ENCODE data around the gene NFKBIZ.

The NFKBIZ gene

GRCh38 chr3:101852983-101853840 lies 3.9 kb downstream of the NFKBIZ start:
- Histone ChIP-seq H3K27ac (ENCODE audit: low read length, poor library complexity, severe bottlenecking) (peak overlapping the region; percentile 50), H2BK5ac (ENCODE audit: low read depth, low read length, poor library complexity, severe bottlenecking) (no peak overlapping the region), H3K4me2 (ENCODE audit: low read length, poor library complexity, severe bottlenecking) (peak overlapping the region; percentile 75), H2BK12ac (ENCODE audit: low read length in 2 of 2) (no peak overlapping the region), H3K18ac (ENCODE audit: low read depth in 1 of 2, low read length in 2 of 2) (no peak overlapping the region), H3K27me3 (ENCODE audit: control insufficient read depth in 1 of 2, insufficient read depth in 1 of 2, low read length in 2 of 2) (no peaks in the 10 kb centered on the region), H3K14ac (ENCODE audit: low read length in 2 of 2) (no peak overlapping the region), H3K4me3 (ENCODE audit: insufficient read depth in 1 of 2, low read depth in 1 of 2, low read length in 2 of 2) (peak overlapping the region in 1 of 2 experiments; percentile 27), H3K4me1 (ENCODE audit: control insufficient read depth, insufficient read depth, low read depth, low read length) (peaks cover 8% of the 10 kb centered on the region), H3K79me1 (replicated peaks; ENCODE audit: low read length, poor library complexity, severe bottlenecking) (no peaks in the 10 kb centered on the region), H3K9ac (ENCODE audit: low read length) (no peak overlapping the region), H4K91ac (ENCODE audit: low read length) (no peak overlapping the region), H3K9me3 (ENCODE audit: control insufficient read depth, low read length) (no peaks in the 10 kb centered on the region), H3K23ac (ENCODE audit: low read length in 2 of 2) (peak overlapping the region in 1 of 2 experiments; percentile 86), H4K8ac (ENCODE audit: low read length) (no peak overlapping the region), H2AFZ (ENCODE audit: low read depth, low read length) (no peak overlapping the region), H3K4ac (ENCODE audit: low read depth in 1 of 2, low read length in 2 of 2) (no peak overlapping the region), H2BK120ac (ENCODE audit: low read depth, low read length) (no peak overlapping the region), H3K36me3 (ENCODE audit: control insufficient read depth in 1 of 2, insufficient read depth in 2 of 2, low read depth in 1 of 2, low read length in 2 of 2) (peaks cover 18 to 64% of the 10 kb centered on the region in 2 experiments), H2BK15ac (ENCODE audit: low read depth, poor library complexity, severe bottlenecking) (no peak overlapping the region), H2AK5ac (ENCODE audit: low read length, severe bottlenecking) (no peak overlapping the region)
- 97% methylated on average over 8 of the region's 8 CpGs for WGBS
- DNase-seq: peak; percentile 27

GRCh38 chr3:101853982-101854381 lies 4.7 kb downstream of the NFKBIZ start:
- H3K4me1 ChIP-seq (ENCODE audit: control insufficient read depth, insufficient read depth, low read depth, low read length): peaks cover 8% of the 10 kb centered on the region
- H3K4ac ChIP-seq (ENCODE audit: low read depth in 1 of 2, low read length in 2 of 2): no peak overlapping the region
- H3K27ac ChIP-seq (ENCODE audit: low read length, poor library complexity, severe bottlenecking): peak overlapping the region; percentile 50
- H2BK12ac ChIP-seq (ENCODE audit: low read length in 2 of 2): no peak overlapping the region
- H2AK5ac ChIP-seq (ENCODE audit: low read length, severe bottlenecking): no peak overlapping the region
- DNase-seq: peak; percentile 22
- no peak overlapping the region for H3K9ac ChIP-seq (ENCODE audit: low read length)
- no peak overlapping the region for H3K4me3 ChIP-seq (ENCODE audit: insufficient read depth in 1 of 2, low read depth in 1 of 2, low read length in 2 of 2)
- no peaks in the 10 kb centered on the region for H3K27me3 ChIP-seq (ENCODE audit: control insufficient read depth in 1 of 2, insufficient read depth in 1 of 2, low read length in 2 of 2)
- no peaks in the 10 kb centered on the region for H3K9me3 ChIP-seq (ENCODE audit: control insufficient read depth, low read length)
- no peak overlapping the region for H3K14ac ChIP-seq (ENCODE audit: low read length in 2 of 2)
- 100% methylated on average over 2 of the region's 3 CpGs for WGBS
- H3K79me1 ChIP-seq (replicated peaks; ENCODE audit: low read length, poor library complexity, severe bottlenecking): no peaks in the 10 kb centered on the region
- H3K18ac ChIP-seq (ENCODE audit: low read depth in 1 of 2, low read length in 2 of 2): no peak overlapping the region
- H4K91ac ChIP-seq (ENCODE audit: low read length): no peak overlapping the region
- H3K36me3 ChIP-seq (ENCODE audit: control insufficient read depth in 1 of 2, insufficient read depth in 2 of 2, low read depth in 1 of 2, low read length in 2 of 2): peaks cover 18 to 72% of the 10 kb centered on the region in 2 experiments
- H2BK5ac ChIP-seq (ENCODE audit: low read depth, low read length, poor library complexity, severe bottlenecking): no peak overlapping the region
- no peak overlapping the region for H4K8ac ChIP-seq (ENCODE audit: low read length)
- no peak overlapping the region for H3K4me2 ChIP-seq (ENCODE audit: low read length, poor library complexity, severe bottlenecking)
- no peak overlapping the region for H2BK15ac ChIP-seq (ENCODE audit: low read depth, poor library complexity, severe bottlenecking)
- no peak overlapping the region for H2AFZ ChIP-seq (ENCODE audit: low read depth, low read length)
- H2BK120ac ChIP-seq (ENCODE audit: low read depth, low read length): no peak overlapping the region
- H3K23ac ChIP-seq (ENCODE audit: low read length in 2 of 2): no peak overlapping the region

GRCh38 chr3:101854608-101855304 lies 5.4 kb downstream of the NFKBIZ start:
- Histone ChIP-seq H3K4me3 (ENCODE audit: insufficient read depth in 1 of 2, low read depth in 1 of 2, low read length in 2 of 2) (no peak overlapping the region), H3K9ac (ENCODE audit: low read length) (no peak overlapping the region), H4K8ac (ENCODE audit: low read length) (no peak overlapping the region), H2AK5ac (ENCODE audit: low read length, severe bottlenecking) (no peak overlapping the region), H3K79me1 (replicated peaks; ENCODE audit: low read length, poor library complexity, severe bottlenecking) (no peaks in the 10 kb centered on the region), H2BK5ac (ENCODE audit: low read depth, low read length, poor library complexity, severe bottlenecking) (no peak overlapping the region), H3K36me3 (ENCODE audit: control insufficient read depth in 1 of 2, insufficient read depth in 2 of 2, low read depth in 1 of 2, low read length in 2 of 2) (peaks cover 18 to 80% of the 10 kb centered on the region in 2 experiments), H2BK120ac (ENCODE audit: low read depth, low read length) (no peak overlapping the region), H3K14ac (ENCODE audit: low read length in 2 of 2) (no peak overlapping the region), H3K27me3 (ENCODE audit: control insufficient read depth in 1 of 2, insufficient read depth in 1 of 2, low read length in 2 of 2) (no peaks in the 10 kb centered on the region), H3K27ac (ENCODE audit: low read length, poor library complexity, severe bottlenecking) (peak overlapping the region; percentile 68), H3K4me1 (ENCODE audit: control insufficient read depth, insufficient read depth, low read depth, low read length) (peaks cover 8% of the 10 kb centered on the region), H2BK12ac (ENCODE audit: low read length in 2 of 2) (no peak overlapping the region), H3K4me2 (ENCODE audit: low read length, poor library complexity, severe bottlenecking) (peak overlapping the region; percentile 56), H2BK15ac (ENCODE audit: low read depth, poor library complexity, severe bottlenecking) (no peak overlapping the region), H3K9me3 (ENCODE audit: control insufficient read depth, low read length) (no peaks in the 10 kb centered on the region), H3K18ac (ENCODE audit: low read depth in 1 of 2, low read length in 2 of 2) (no peak overlapping the region), H4K91ac (ENCODE audit: low read length) (no peak overlapping the region), H3K4ac (ENCODE audit: low read depth in 1 of 2, low read length in 2 of 2) (no peak overlapping the region), H2AFZ (ENCODE audit: low read depth, low read length) (no peak overlapping the region), H3K23ac (ENCODE audit: low read length in 2 of 2) (no peak overlapping the region)
- no peak for DNase-seq
- WGBS: 96% methylated on average over 2 of the region's 2 CpGs

GRCh38 chr3:101857301-101857741 lies 8.0 kb downstream of the NFKBIZ start:
- H3K79me1 ChIP-seq (replicated peaks; ENCODE audit: low read length, poor library complexity, severe bottlenecking): no peaks in the 10 kb centered on the region

More at GRCh38 chr3:101857301-101857741, 8.0 kb downstream of the NFKBIZ start:
- Histone ChIP-seq H3K9ac (ENCODE audit: low read length) (no peak overlapping the region), H3K18ac (ENCODE audit: low read depth in 1 of 2, low read length in 2 of 2) (no peak overlapping the region), H4K8ac (ENCODE audit: low read length) (no peak overlapping the region), H2BK15ac (ENCODE audit: low read depth, poor library complexity, severe bottlenecking) (no peak overlapping the region), H3K27ac (ENCODE audit: low read length, poor library complexity, severe bottlenecking) (peak overlapping the region; percentile 63), H2BK120ac (ENCODE audit: low read depth, low read length) (no peak overlapping the region), H3K4me1 (ENCODE audit: control insufficient read depth, insufficient read depth, low read depth, low read length) (peaks cover 9% of the 10 kb centered on the region), H2BK12ac (ENCODE audit: low read length in 2 of 2) (no peak overlapping the region), H3K36me3 (ENCODE audit: control insufficient read depth in 1 of 2, insufficient read depth in 2 of 2, low read depth in 1 of 2, low read length in 2 of 2) (peaks cover 22 to 98% of the 10 kb centered on the region in 2 experiments), H2AFZ (ENCODE audit: low read depth, low read length) (no peak overlapping the region), H3K14ac (ENCODE audit: low read length in 2 of 2) (no peak overlapping the region), H3K9me3 (ENCODE audit: control insufficient read depth, low read length) (no peaks in the 10 kb centered on the region), H3K4me2 (ENCODE audit: low read length, poor library complexity, severe bottlenecking) (peak overlapping the region; percentile 44), H2AK5ac (ENCODE audit: low read length, severe bottlenecking) (no peak overlapping the region), H3K4ac (ENCODE audit: low read depth in 1 of 2, low read length in 2 of 2) (no peak overlapping the region), H3K4me3 (ENCODE audit: insufficient read depth in 1 of 2, low read depth in 1 of 2, low read length in 2 of 2) (no peak overlapping the region), H3K27me3 (ENCODE audit: control insufficient read depth in 1 of 2, insufficient read depth in 1 of 2, low read length in 2 of 2) (no peaks in the 10 kb centered on the region), H2BK5ac (ENCODE audit: low read depth, low read length, poor library complexity, severe bottlenecking) (no peak overlapping the region), H3K23ac (ENCODE audit: low read length in 2 of 2) (no peak overlapping the region), H4K91ac (ENCODE audit: low read length) (no peak overlapping the region)
- DNase-seq: peak; percentile 39
- WGBS: 96% methylated on average over 8 of the region's 8 CpGs

Data from mesenchymal stem cell (in vitro differentiated cells and primary cell).